WERI-Rb-1 (cell line): ENCODE measurements around the gene PACC1.
A peak's percentile ranks its signal among the peaks of the same experiment; 100 is the strongest.

Experiments
- DNase-seq: peaks from one replicate; pipeline ENCODE4 v3.0.0-alpha.2; 2020
- H3K27ac ChIP-seq: fragments of 250-450 bp; sonication (Bioruptor Pico); 2 replicates; pipeline ENCODE4 v1.5.1; 2020; ENCODE audit warnings: mild to moderate bottlenecking, moderate library complexity
- H3K27me3 ChIP-seq: fragments of 250-450 bp; sonication (Bioruptor Pico); 2 replicates; pipeline ENCODE4 v1.5.1; 2021; ENCODE audit warnings: mild to moderate bottlenecking, low read depth, moderate library complexity; ENCODE audit not compliant: insufficient read depth, severe bottlenecking
- H3K36me3 ChIP-seq: fragments of 250-450 bp; sonication (Bioruptor Pico); 2 replicates; pipeline ENCODE4 v1.5.1; 2020; ENCODE audit warnings: mild to moderate bottlenecking, moderate library complexity
- H3K4me3 ChIP-seq: 2 replicates; pipeline ENCODE4 v1.5.1; 2011; ENCODE audit warnings: low read depth, mild to moderate bottlenecking, control low read depth, low read length
- H3K9me3 ChIP-seq: fragments of 250-450 bp; sonication (Bioruptor Pico); 2 replicates; pipeline ENCODE4 v1.5.1; 2021; ENCODE audit warnings: mild to moderate bottlenecking, moderate library complexity; ENCODE audit not compliant: severe bottlenecking
- CTCF ChIP-seq: IDR thresholded peaks from 2 replicates; pipeline ENCODE4 v1.5.1; 2011; ENCODE audit warnings: low read depth, mild to moderate bottlenecking, control low read depth, inconsistent platforms, low read length

Gene PACC1

GRCh38 chr1:212379366-212379765 lies 35.3 kb downstream of the PACC1 start:
- no peaks in the 10 kb centered on the region for H3K27me3 ChIP-seq
- no peak for DNase-seq
- TF ChIP-seq CTCF = no peak
- H3K27ac ChIP-seq = no peak overlapping the region
- H3K4me3 ChIP-seq = no peak overlapping the region
- peaks cover 18% of the 10 kb centered on the region for H3K36me3 ChIP-seq
- no peaks in the 10 kb centered on the region for H3K9me3 ChIP-seq

GRCh38 chr1:212377644-212378043 lies 37.0 kb downstream of the PACC1 start:
- no peak overlapping the region for H3K27ac ChIP-seq
- peaks cover 19% of the 10 kb centered on the region for H3K36me3 ChIP-seq
- H3K9me3 ChIP-seq = no peaks in the 10 kb centered on the region
- no peaks in the 10 kb centered on the region for H3K27me3 ChIP-seq
- DNase-seq = no peak
- no peak overlapping the region for H3K4me3 ChIP-seq
- no peak for TF ChIP-seq CTCF

- no peak for DNase-seq
- no peaks in the 10 kb centered on the region for H3K27me3 ChIP-seq
- no peak for TF ChIP-seq CTCF
- H3K36me3 ChIP-seq = peaks cover 14% of the 10 kb centered on the region
- no peak overlapping the region for H3K27ac ChIP-seq
- H3K4me3 ChIP-seq = no peak overlapping the region
- no peaks in the 10 kb centered on the region for H3K9me3 ChIP-seq
Measured at GRCh38 chr1:212375986-212376385, 38.7 kb downstream of the PACC1 start.

- peak; percentile 66 for DNase-seq
- Histone ChIP-seq H3K4me3 (no peak overlapping the region), H3K36me3 (peaks cover 21% of the 10 kb centered on the region), H3K9me3 (no peaks in the 10 kb centered on the region), H3K27me3 (no peaks in the 10 kb centered on the region), H3K27ac (no peak overlapping the region)
- TF ChIP-seq CTCF = peak; percentile 93
Measured at GRCh38 chr1:212368073-212368484, 46.6 kb downstream of the PACC1 start.

GRCh38 chr1:212367474-212368072 lies 47.1 kb downstream of the PACC1 start:
- Histone ChIP-seq H3K27me3 (no peaks in the 10 kb centered on the region), H3K4me3 (no peak overlapping the region), H3K36me3 (peaks cover 26% of the 10 kb centered on the region), H3K9me3 (no peaks in the 10 kb centered on the region), H3K27ac (no peak overlapping the region)
- no peak for DNase-seq
- TF ChIP-seq CTCF = no peak

DNA sequence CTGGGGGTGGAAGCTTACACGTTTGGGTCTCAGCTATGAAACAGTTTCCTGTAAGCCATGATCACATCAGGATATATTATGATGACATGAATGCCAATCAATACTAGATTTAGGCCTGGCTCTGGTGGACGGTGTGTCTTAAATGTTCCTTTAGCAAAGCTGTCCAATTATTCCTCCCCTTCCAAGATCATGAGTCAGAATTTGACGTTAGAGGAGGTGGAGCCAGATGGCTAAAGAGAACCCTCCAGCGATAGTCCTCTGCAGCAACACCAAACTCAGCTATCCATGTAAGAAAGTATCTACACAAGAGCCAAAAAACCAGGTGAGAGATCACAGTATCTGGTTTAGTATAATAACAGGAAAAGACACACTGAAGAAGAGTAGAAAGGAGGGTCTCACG lies 47.8 kb downstream of the PACC1 start:
- H3K4me3 ChIP-seq = no peak overlapping the region
- no peak for TF ChIP-seq CTCF
- H3K27me3 ChIP-seq = no peaks in the 10 kb centered on the region
- no peak for DNase-seq
- H3K9me3 ChIP-seq = no peaks in the 10 kb centered on the region
- peaks cover 31% of the 10 kb centered on the region for H3K36me3 ChIP-seq
- no peak overlapping the region for H3K27ac ChIP-seq
